ENCODE results near the gene INMT.

The INMT gene

GRCh38 chr7:30751696-30752273 is at the start of gene INMT:
Gene INMT (plus strand): TSS chr7:30752135. CDS start chr7:30752151, 16 bp downstream.
- Histone ChIP-seq H3K4me1 (ENCODE audit: control insufficient read depth, insufficient read depth, low read length) (no peaks in the 10 kb centered on the region; the same call in 1 of the 2 replicates), H3K36me3 (ENCODE audit: control insufficient read depth, insufficient read depth, low read length) (no peaks in the 10 kb centered on the region), H3K27me3 (ENCODE audit: control insufficient read depth, insufficient read depth, low read length) (no peaks in the 10 kb centered on the region), H3K9me3 (ENCODE audit: control insufficient read depth, insufficient read depth, low read length) (no peaks in the 10 kb centered on the region), H3K4me3 (ENCODE audit: low read length) (no peak within 1 kb of the TSS), H3K27ac (ENCODE audit: low read length) (no peak within 1 kb of the TSS)
- DNase-seq (ENCODE audit: low read depth, low spot score), result no peak
- WGBS (ENCODE audit: insufficient coverage, insufficient read length), result no CpG with 5 or more reads among the region's 6 CpGs

GRCh38 chr7:30702200-30702599 is 49.7 kb upstream of the INMT start:
- Histone ChIP-seq H3K36me3 (ENCODE audit: control insufficient read depth, insufficient read depth, low read length) (no peaks in the 10 kb centered on the region), H3K4me1 (ENCODE audit: control insufficient read depth, insufficient read depth, low read length) (peaks cover 5% of the 10 kb centered on the region; the same call in 1 of the 2 replicates), H3K27ac (ENCODE audit: low read length) (no peak overlapping the region), H3K9me3 (ENCODE audit: control insufficient read depth, insufficient read depth, low read length) (no peaks in the 10 kb centered on the region), H3K4me3 (ENCODE audit: low read length) (no peak overlapping the region), H3K27me3 (ENCODE audit: control insufficient read depth, insufficient read depth, low read length) (no peaks in the 10 kb centered on the region)
- no CpG with 5 or more reads among the region's 1 CpG for WGBS (ENCODE audit: insufficient coverage, insufficient read length)
- DNase-seq (ENCODE audit: low read depth, low spot score), result no peak

- no peak for DNase-seq (ENCODE audit: low read depth, low spot score)
- no peak overlapping the region for H3K4me3 ChIP-seq (ENCODE audit: low read length)
- H3K36me3 ChIP-seq (ENCODE audit: control insufficient read depth, insufficient read depth, low read length), result no peaks in the 10 kb centered on the region
- H3K9me3 ChIP-seq (ENCODE audit: control insufficient read depth, insufficient read depth, low read length), result no peaks in the 10 kb centered on the region
- H3K27ac ChIP-seq (ENCODE audit: low read length), result no peak overlapping the region
- H3K4me1 ChIP-seq (ENCODE audit: control insufficient read depth, insufficient read depth, low read length), result peaks cover 5% of the 10 kb centered on the region; the same call in 1 of the 2 replicates
- WGBS (ENCODE audit: insufficient coverage, insufficient read length), result no CpG with 5 or more reads among the region's 4 CpGs
- no peaks in the 10 kb centered on the region for H3K27me3 ChIP-seq (ENCODE audit: control insufficient read depth, insufficient read depth, low read length)
Observed at GRCh38 chr7:30703756-30704155, 48.2 kb upstream of the INMT start.

- Histone ChIP-seq H3K4me3 (ENCODE audit: low read length) (no peak overlapping the region), H3K27me3 (ENCODE audit: control insufficient read depth, insufficient read depth, low read length) (no peaks in the 10 kb centered on the region), H3K36me3 (ENCODE audit: control insufficient read depth, insufficient read depth, low read length) (no peaks in the 10 kb centered on the region), H3K9me3 (ENCODE audit: control insufficient read depth, insufficient read depth, low read length) (no peaks in the 10 kb centered on the region), H3K4me1 (ENCODE audit: control insufficient read depth, insufficient read depth, low read length) (peaks cover 5% of the 10 kb centered on the region; the same call in 1 of the 2 replicates), H3K27ac (ENCODE audit: low read length) (no peak overlapping the region)
- WGBS (ENCODE audit: insufficient coverage, insufficient read length), result no CpG with 5 or more reads among the region's 8 CpGs
- DNase-seq (ENCODE audit: low read depth, low spot score), result no peak
Observed at GRCh38 chr7:30705008-30705407, 46.9 kb upstream of the INMT start.

- H3K27me3 ChIP-seq (ENCODE audit: control insufficient read depth, insufficient read depth, low read length), result no peaks in the 10 kb centered on the region
- H3K36me3 ChIP-seq (ENCODE audit: control insufficient read depth, insufficient read depth, low read length), result no peaks in the 10 kb centered on the region
- H3K4me3 ChIP-seq (ENCODE audit: low read length), result no peak overlapping the region
- no peak overlapping the region for H3K27ac ChIP-seq (ENCODE audit: low read length)
- no peak for DNase-seq (ENCODE audit: low read depth, low spot score)
- no CpG with 5 or more reads among the region's 13 CpGs for WGBS (ENCODE audit: insufficient coverage, insufficient read length)
- H3K4me1 ChIP-seq (ENCODE audit: control insufficient read depth, insufficient read depth, low read length), result peaks cover 1% of the 10 kb centered on the region; the same call in 1 of the 2 replicates
- no peaks in the 10 kb centered on the region for H3K9me3 ChIP-seq (ENCODE audit: control insufficient read depth, insufficient read depth, low read length)
Observed at GRCh38 chr7:30705596-30705995, 46.3 kb upstream of the INMT start.

GRCh38 chr7:30706316-30706715 is 45.6 kb upstream of the INMT start:
- Histone ChIP-seq H3K9me3 (ENCODE audit: control insufficient read depth, insufficient read depth, low read length) (no peaks in the 10 kb centered on the region), H3K36me3 (ENCODE audit: control insufficient read depth, insufficient read depth, low read length) (no peaks in the 10 kb centered on the region), H3K27me3 (ENCODE audit: control insufficient read depth, insufficient read depth, low read length) (no peaks in the 10 kb centered on the region), H3K27ac (ENCODE audit: low read length) (no peak overlapping the region), H3K4me1 (ENCODE audit: control insufficient read depth, insufficient read depth, low read length) (peaks cover 1% of the 10 kb centered on the region; the same call in 1 of the 2 replicates), H3K4me3 (ENCODE audit: low read length) (no peak overlapping the region)
- WGBS (ENCODE audit: insufficient coverage, insufficient read length), result no CpG with 5 or more reads among the region's 6 CpGs
- no peak for DNase-seq (ENCODE audit: low read depth, low spot score)

- peaks cover 1% of the 10 kb centered on the region; the same call in 1 of the 2 replicates for H3K4me1 ChIP-seq (ENCODE audit: control insufficient read depth, insufficient read depth, low read length)
- no peaks in the 10 kb centered on the region for H3K9me3 ChIP-seq (ENCODE audit: control insufficient read depth, insufficient read depth, low read length)
- no peaks in the 10 kb centered on the region for H3K27me3 ChIP-seq (ENCODE audit: control insufficient read depth, insufficient read depth, low read length)
- no peaks in the 10 kb centered on the region for H3K36me3 ChIP-seq (ENCODE audit: control insufficient read depth, insufficient read depth, low read length)
- no CpG with 5 or more reads among the region's 6 CpGs for WGBS (ENCODE audit: insufficient coverage, insufficient read length)
- H3K27ac ChIP-seq (ENCODE audit: low read length), result no peak overlapping the region
- DNase-seq (ENCODE audit: low read depth, low spot score), result no peak
- no peak overlapping the region for H3K4me3 ChIP-seq (ENCODE audit: low read length)
Observed at GRCh38 chr7:30706908-30707307, 45.0 kb upstream of the INMT start.

- no peaks in the 10 kb centered on the region for H3K9me3 ChIP-seq (ENCODE audit: control insufficient read depth, insufficient read depth, low read length)
- WGBS (ENCODE audit: insufficient coverage, insufficient read length), result no CpG with 5 or more reads among the region's 16 CpGs
- H3K4me1 ChIP-seq (ENCODE audit: control insufficient read depth, insufficient read depth, low read length), result peaks cover 1% of the 10 kb centered on the region; the same call in 1 of the 2 replicates
Observed at GRCh38 chr7:30707391-30708357, 44.3 kb upstream of the INMT start.

GRCh38 chr7:30708412-30708811 is 43.5 kb upstream of the INMT start:
- Histone ChIP-seq H3K4me3 (ENCODE audit: low read length) (no peak overlapping the region), H3K27ac (ENCODE audit: low read length) (no peak overlapping the region), H3K4me1 (ENCODE audit: control insufficient read depth, insufficient read depth, low read length) (peaks cover 1% of the 10 kb centered on the region; the same call in 1 of the 2 replicates), H3K36me3 (ENCODE audit: control insufficient read depth, insufficient read depth, low read length) (0 out of 2 replicates have a peak, but pooled peaks cover 2% of the 10 kb centered on the region), H3K27me3 (ENCODE audit: control insufficient read depth, insufficient read depth, low read length) (no peaks in the 10 kb centered on the region), H3K9me3 (ENCODE audit: control insufficient read depth, insufficient read depth, low read length) (no peaks in the 10 kb centered on the region)
- no peak for DNase-seq (ENCODE audit: low read depth, low spot score)
- no CpG with 5 or more reads among the region's 4 CpGs for WGBS (ENCODE audit: insufficient coverage, insufficient read length)

More at GRCh38 chr7:30707391-30708357, 44.3 kb upstream of the INMT start:
- no peaks in the 10 kb centered on the region for H3K36me3 ChIP-seq (ENCODE audit: control insufficient read depth, insufficient read depth, low read length)
- H3K27me3 ChIP-seq (ENCODE audit: control insufficient read depth, insufficient read depth, low read length), result no peaks in the 10 kb centered on the region
- no peak overlapping the region for H3K4me3 ChIP-seq (ENCODE audit: low read length)
- no peak overlapping the region for H3K27ac ChIP-seq (ENCODE audit: low read length)
- DNase-seq (ENCODE audit: low read depth, low spot score), result no peak

- H3K4me3 ChIP-seq (ENCODE audit: low read length), result no peak overlapping the region
- no peak for DNase-seq (ENCODE audit: low read depth, low spot score)
- H3K36me3 ChIP-seq (ENCODE audit: control insufficient read depth, insufficient read depth, low read length), result 0 out of 2 replicates have a peak, but pooled peaks cover 2% of the 10 kb centered on the region
- H3K27me3 ChIP-seq (ENCODE audit: control insufficient read depth, insufficient read depth, low read length), result no peaks in the 10 kb centered on the region
- no peak overlapping the region for H3K27ac ChIP-seq (ENCODE audit: low read length)
- peaks cover 1% of the 10 kb centered on the region; the same call in 1 of the 2 replicates for H3K4me1 ChIP-seq (ENCODE audit: control insufficient read depth, insufficient read depth, low read length)
- no peaks in the 10 kb centered on the region for H3K9me3 ChIP-seq (ENCODE audit: control insufficient read depth, insufficient read depth, low read length)
- no CpG with 5 or more reads among the region's 3 CpGs for WGBS (ENCODE audit: insufficient coverage, insufficient read length)
Observed at GRCh38 chr7:30708983-30709382, 43.0 kb upstream of the INMT start.

Measured in iPS DF 6.9 (cell line).